ENCODE data around the gene CHN1.

Gene CHN1

GRCh38 chr2:174971868-174972781, 33.1 kb downstream of the CHN1 start:
- DNase-seq: peak in 1 of 3 donors; percentile 20

- no peak for DNase-seq
These were observed 35.1 kb downstream of the CHN1 start for GRCh38 chr2:174970092-174970491.

- DNase-seq: peak in 2 of 3 donors; percentile 7 to 19
These were observed 36.0 kb downstream of the CHN1 start for GRCh38 chr2:174969091-174969734.

- no peak for DNase-seq
These were observed 37.4 kb downstream of the CHN1 start for GRCh38 chr2:174967691-174968260.

GRCh38 chr2:174967086-174967485, 38.1 kb downstream of the CHN1 start:
- no peak for DNase-seq

- DNase-seq: no peak
These were observed 39.0 kb downstream of the CHN1 start for GRCh38 chr2:174965992-174966744.

GRCh38 chr2:174965551-174965950, 39.6 kb downstream of the CHN1 start:
- no peak for DNase-seq

GRCh38 chr2:174964404-174964803, 40.8 kb downstream of the CHN1 start:
- no peak for DNase-seq

- DNase-seq: no peak
These were observed 41.5 kb downstream of the CHN1 start for GRCh38 chr2:174963437-174964400.

GRCh38 chr2:174959787-174960186, 45.4 kb downstream of the CHN1 start:
- DNase-seq: no peak

- no peak for DNase-seq
These were observed 48.1 kb downstream of the CHN1 start for GRCh38 chr2:174957050-174957449.

GRCh38 chr2:174952607-174953006, 52.6 kb downstream of the CHN1 start:
- DNase-seq: no peak

GRCh38 chr2:174951745-174952144, 53.4 kb downstream of the CHN1 start:
- no peak for DNase-seq

GRCh38 chr2:174949988-174950687, 55.0 kb downstream of the CHN1 start:
- no peak for DNase-seq

GRCh38 chr2:174945601-174946260, 59.5 kb downstream of the CHN1 start:
- no peak for DNase-seq

- DNase-seq: no peak
These were observed 66.1 kb downstream of the CHN1 start for GRCh38 chr2:174939046-174939445.

GRCh38 chr2:174931724-174932123, 73.5 kb downstream of the CHN1 start:
- DNase-seq: no peak

GRCh38 chr2:174929786-174930185, 75.4 kb downstream of the CHN1 start:
- no peak for DNase-seq

GRCh38 chr2:174925046-174925784, 80.0 kb downstream of the CHN1 start:
- DNase-seq: no peak

All from suppressor macrophage treated with lipopolysaccharide for 1 hour (primary cell).